Hematopoietic multipotent progenitor cell treated with erythropoietin and hydrocortisone succinate and interleukin-3 and kit ligand, for 4 days (in vitro differentiated cells): ENCODE results near the gene RASGRF1.

Experiments used
- DNase-seq: peaks from one replicate; pipeline ENCODE4 v3.0.0-alpha.2; 2015

RASGRF1 gene

DNA sequence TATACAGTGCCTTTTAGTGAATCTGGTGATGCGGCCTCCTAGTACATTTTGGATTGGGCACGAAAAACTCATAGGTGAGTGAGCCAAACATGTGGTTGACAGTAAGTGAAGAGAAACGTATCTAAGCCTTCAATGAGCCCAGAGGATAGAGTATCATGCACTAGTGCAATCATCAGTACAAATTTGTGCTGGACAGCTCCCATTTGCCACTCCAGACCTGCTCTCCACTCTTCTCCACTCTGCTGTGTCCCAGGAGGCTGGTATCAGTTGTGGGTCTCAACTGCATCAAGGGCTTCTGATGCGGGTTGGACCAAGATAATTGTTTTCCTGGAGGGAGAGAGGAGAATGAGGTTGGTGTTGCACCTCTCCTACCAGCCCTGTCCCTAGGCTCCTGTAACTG is 9.1 kb upstream of the RASGRF1 start:
- no peak for DNase-seq

DNA sequence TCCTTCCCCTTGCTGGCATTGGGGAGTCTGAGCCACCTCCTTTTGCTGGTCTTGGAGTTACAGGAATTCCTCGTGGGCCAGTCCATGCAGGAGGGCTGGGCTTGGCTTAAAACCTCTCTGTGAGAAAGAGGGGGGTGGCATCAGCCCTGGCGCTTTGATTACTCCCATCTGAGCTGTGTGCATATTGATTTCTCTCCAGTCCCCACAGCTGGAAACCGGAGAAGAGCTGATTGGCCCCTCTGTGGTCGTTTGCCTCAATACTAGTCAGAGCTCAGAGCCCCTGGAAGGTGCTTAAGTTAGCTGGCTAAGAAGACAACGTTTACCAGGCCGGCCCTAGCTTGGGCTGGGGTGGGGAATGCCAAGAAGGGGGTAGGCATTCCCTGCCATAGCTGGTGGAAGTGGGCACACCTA is 4.0 kb upstream of the RASGRF1 start:
- no peak for DNase-seq

DNA sequence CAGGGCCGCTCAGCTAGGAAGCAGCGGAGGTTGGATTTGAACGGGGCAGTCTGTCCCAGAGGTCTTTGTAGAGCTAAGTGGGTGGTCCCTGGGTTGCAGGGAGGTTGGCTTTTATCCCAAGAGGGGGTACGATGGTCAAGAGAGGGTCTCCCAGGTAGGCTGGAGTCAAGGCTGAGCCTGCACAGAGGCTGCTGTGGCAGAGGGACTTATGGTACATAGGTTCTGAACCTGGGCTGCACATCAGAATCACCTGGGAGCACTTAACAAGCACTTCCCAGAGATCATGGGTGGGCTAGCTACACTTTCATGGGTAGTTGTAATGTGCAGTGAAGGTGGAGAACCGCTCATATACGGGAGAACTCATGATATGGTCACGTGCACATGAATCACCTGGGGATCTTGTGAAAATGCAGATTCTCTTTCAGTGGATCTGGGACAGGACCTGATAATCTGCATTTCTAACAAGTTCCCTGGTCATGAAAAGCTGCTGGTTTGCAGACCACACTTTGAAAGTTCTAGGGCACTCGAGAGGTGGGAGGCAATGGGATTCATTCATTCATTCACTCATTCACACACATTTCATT is 2.9 kb upstream of the RASGRF1 start:
- no peak for DNase-seq

DNA sequence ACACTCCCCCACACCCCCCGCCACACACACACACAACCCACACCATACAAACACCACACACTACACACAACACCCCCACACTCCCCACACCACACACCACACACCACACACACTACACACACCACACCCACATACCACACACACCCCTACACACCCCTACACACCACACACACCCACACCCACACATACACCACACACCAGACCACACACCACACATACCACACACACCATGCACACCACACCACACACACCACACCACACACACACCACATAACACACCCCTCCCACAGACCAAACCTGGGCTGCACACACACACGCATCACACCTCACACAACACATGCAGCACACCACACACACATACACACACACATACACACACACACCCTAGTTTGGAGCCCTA is 1.8 kb upstream of the RASGRF1 start:
- DNase-seq, result no peak

DNA sequence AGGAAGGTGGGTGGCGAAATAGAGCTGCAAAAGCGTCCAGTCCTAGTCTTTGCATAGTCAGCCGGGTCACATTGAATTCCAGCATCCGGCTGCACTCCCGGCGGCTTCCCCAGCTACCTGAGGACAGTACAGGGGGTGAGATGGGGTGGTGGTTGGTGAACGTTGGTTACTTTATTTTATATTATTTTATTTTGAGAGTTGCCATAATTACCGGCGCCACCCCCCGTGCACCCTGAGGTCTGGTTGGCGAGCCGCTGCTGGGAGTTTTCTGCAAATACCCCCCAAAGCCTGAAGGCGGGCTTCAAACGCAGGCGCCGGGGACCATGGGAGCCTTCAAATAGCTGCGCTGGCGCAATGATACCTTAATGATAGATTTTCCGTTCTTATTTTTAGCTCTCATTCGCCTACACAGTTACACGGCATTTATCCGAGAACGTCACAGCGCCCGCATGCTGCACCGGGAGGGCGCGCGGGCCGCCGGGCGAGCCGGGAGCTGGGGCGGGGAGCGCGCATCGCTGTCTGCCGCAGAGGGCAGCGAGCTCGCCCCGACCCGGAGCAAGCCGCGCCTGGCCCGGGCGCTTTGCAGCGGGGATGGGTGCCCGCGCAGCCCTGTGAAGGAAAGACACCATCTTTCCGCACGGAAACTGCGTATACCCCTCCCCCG is 756 bp upstream of the RASGRF1 start:
- peak; percentile 43 for DNase-seq

DNA sequence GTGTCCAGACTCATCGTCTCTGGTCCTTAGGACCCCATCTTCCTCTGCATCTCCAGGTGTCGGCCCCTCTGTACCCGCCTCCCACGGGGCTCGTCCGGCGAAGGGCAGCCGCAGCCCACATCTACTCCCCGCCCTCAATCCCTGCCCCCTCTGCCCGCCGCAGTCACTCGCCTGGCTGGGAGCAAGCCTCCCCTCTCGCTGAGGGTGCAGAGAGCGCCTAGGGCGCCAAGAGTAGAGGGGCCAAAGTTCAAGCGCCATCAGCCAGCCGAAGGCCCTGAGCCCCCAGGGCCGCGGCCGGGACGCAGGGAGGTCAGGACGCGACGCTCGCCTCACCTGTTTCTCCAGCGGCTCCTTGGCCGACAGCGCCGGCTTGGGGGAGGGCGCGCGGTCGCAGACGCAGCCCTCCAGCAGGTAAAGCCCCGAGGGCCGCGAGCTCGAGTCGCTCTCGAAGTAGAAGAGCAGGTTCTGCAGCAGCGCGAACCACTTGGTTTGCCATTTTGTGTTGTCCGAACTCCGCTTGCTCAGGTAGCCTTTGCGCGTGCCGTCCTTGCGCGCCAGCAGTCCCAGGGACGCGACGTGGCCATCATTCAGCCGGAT is 592 bp downstream of the RASGRF1 start:
- no peak for DNase-seq

DNA sequence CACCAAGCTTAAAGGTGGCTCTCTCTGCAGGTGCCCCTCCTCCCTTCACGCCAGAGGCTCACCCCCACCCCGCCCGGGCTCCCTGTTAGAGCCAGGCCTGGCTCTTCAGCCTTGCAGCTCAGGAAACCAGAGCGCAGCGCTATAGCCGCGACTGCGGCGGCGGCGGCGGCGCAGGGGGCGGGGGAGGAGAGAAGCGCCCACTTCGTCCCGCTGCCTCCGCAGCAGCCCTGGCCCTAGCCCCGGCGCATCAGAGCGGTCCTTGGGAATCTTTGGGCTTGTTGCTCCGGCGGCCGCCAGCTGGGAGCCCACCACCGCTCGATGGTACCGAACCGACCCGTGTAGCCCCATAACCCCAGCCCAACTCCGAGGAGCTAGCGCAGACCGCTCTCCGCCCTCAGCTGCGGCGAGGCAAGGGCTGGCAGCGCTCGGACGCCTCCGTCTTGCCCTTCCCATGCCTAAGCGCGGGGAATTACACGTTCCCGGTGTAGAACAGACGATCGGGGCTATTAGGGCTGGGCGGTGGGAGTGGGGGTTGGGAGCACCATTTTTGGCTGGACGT is 1.2 kb downstream of the RASGRF1 start:
- no peak for DNase-seq

DNA sequence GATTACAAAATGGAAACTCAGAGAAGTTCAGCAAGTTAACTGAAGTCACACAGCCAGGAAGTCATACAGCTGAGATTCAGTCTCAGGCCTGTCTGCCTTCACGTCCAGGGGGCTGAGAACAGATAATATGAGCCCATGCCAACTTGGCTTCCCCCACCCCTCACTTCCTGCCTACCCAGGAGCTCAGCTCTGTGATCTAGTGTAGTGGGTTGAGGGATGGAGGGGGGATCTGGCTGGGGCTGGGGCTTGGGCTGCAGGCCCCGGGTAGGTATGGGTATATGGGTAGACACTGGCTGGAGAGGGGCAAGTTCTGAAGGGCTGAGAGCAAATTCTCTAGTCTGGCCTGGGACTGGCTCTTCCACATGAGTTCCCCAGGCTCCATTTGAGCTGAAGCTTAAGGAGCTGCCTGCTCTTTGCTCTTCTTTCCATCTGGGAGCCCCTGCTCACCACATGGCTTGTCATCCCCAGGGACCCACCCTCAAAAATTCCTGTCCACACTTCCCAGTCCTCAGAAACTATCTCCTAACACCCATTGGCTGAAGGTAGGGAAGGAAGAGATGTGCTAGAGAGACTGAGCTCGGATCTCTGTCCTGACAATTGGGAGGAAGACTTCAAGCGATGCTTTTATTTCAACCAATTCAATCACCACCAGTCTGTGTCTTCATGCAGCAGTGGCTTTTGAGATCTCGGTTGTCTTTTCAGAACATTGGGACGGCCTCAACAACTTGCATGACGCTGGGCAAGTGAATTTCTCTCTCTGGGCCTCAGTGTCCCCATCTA is 2.0 kb downstream of the RASGRF1 start:
- DNase-seq, result no peak

DNA sequence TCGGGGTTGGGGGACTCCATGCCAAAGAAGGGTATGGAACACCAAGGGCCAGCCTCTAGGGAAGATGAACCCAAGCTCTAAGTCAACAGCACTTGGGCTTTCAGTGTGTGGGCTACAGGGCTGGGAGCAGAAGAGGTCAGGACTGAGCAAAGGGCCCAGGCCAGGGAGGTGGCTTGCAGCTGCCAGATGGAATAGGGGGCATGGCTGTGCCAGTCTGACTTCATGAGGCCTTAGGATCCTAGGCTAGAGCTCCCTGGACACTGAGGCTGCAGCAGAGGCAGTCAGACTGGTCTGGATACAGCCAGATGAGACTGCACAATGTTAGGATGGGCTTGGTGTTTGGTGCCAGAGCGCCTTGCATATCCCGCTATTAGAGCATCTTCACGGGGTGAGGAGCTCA is 3.8 kb downstream of the RASGRF1 start:
- DNase-seq, result no peak

DNA sequence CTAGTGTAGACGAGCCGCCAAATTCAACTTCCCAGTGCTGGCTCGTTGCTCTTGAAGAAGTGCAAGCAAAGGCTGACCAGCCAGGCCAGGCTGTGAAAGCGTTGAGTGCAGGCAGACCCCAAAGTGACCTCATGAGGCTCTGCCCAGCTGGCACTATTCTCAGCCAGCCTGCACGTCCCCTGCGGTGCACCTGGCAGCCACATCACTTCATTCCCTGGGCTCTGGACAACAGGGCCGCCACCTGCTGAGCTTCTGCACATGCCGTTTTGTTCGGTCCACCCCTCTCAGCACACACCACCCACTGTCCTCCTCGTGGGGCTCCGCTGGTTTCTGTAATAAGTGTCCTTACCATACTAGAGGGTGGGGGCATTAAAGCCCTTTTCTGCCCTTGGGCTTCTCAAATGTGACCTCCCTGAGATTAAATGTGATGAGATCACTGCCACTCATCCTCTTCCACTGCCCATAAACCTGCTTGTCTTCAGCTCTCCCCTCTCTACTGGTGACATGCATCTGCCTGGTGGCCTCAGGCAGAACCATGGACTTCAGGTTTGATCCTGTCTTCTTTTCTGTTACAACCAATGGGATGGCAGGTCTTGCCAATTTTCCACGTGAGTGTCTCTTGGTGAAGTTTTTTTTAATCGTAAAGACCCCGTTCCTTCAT is 6.1 kb downstream of the RASGRF1 start:
- no peak for DNase-seq

DNA sequence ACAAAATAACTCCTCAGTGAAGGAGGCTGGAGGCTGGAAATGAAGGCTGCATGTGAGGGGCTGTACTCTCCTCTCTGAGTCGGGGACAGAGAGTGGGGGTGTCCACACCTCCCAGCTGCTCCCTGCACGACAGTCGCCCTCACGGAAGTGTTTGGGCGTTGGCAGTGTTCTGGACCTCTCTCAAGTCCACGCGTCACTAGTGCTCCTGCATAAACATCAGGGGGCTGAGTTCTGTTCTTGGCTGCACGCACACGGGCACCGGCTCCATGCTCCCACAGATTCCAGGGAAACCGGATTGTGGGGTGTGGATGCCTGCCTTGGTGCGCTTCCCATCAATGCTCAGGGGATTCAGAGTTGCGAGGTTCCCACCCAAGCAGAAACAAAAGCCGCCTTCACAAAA is 7.4 kb downstream of the RASGRF1 start:
- no peak for DNase-seq

DNA sequence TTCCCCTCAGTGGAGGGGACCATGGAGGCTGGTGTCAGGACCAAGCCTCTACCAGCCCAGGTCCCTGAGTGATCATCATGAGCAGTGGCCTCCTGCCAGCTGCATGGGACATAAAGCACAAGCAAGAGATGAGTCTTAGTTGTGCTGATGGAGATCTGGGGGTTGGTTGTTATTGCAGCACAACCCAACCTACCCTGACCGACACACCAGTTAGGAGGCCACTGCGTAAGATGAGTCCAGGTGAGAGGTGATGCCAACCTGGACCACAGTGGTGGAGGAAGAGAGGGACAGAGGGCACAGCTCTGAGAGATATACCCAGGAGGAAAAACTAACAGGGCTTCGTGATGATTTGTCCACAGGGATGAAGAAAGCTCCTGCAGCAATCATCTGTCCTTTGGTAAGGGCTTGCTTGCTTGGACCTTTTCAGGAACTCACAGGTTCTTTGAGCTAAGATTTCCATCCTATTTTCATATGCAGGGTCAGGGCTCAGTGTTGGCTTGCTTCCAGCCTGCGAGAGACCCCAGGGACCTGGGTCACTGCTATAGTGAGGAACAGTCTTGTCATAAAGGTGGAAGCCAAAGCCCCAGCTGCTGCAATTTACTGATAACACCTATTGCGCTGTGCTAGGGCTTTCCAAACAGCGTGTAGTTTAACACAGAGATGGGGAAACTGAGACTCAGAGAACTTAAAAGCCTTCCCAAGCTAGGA is 8.1 kb downstream of the RASGRF1 start:
- no peak for DNase-seq

DNA sequence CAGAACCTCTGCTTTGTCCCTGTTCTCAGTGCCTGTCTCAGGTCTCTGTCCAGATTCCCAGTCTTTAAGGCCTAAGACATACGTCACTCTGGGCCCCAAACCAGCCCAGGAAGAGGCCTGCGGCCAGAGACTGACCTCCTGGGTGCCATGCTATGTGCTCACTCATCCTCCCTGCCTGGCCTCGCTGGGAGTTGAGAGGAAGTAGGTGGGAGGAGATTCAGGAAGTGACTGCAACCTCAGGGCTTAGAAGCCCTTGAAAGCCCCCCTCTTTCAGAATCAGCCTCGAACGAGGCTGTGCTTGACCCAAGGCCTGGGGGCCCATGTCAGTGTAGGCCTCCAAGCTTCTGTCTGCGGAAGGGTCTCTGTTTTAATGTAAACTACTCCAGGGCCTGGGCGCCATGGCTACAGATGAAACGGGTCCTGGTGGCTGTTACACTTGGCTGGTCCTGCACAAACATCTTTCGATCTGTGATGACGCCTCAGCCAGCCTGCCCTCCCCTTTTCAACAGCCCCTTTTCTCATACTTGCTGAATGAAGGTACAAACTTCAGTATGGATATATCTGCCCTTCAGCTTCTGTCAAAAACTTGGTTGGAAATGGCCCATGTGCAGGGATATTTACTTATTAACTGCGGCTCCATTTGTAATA is 11.7 kb downstream of the RASGRF1 start:
- no peak for DNase-seq

DNA sequence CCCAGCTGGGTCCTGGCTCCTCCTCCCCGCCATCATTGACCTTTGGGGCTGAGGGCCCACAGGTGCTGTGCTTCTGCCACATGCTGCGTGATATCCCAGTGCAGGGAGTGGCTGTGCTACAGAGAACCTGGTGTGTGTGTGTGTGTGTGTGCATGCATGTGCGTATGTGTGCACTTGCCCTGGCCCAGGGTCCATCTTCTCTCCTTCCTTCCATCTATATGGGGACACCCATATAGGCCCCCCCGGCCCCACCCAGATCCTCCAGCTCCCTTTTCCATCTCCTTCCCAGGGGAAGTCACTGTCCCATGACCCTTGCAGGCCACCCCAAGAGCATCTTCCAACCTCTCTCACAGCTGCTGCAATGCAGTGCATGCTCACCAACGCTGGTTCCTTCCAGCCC is 12.6 kb downstream of the RASGRF1 start:
- DNase-seq, result no peak

DNA sequence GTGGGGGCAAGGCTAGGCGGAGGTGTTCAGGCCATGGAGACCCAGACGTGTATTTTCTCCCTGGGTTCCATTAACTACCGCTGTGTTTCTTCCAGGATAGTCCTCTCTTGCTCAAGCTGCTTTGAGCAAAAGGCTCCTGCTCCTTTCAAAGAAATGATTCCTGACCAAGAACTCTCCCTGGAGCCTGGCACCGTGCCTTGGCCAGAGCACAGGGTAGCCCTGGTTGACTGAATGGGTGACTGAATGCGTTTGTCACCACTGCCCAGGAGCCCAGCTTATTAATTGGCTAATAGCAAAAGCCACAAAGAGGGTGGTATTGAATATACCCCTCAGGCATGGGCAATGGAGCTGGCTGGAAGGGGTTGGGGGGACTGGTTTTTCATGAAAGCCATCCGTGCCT is 13.9 kb downstream of the RASGRF1 start:
- DNase-seq, result no peak

DNA sequence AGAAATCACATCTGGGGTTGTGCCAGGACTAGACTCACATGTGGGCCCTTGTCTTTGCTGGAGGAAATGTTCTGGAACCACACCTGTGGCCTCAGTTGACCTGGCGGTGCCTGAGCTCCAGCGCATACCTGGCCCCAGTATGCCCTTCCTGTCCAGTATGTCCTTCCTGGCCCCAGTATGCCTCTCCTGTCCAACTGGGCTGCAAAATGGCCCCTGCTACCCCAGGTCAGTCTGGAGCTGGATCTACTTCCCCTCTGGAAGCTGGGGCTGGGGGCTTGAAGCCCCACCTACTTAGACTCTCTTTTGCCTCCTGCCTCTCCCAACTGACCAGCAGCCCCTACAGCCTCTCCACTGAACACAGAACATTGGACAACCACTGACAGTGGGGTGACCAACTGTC is 15.3 kb downstream of the RASGRF1 start:
- DNase-seq, result no peak

DNA sequence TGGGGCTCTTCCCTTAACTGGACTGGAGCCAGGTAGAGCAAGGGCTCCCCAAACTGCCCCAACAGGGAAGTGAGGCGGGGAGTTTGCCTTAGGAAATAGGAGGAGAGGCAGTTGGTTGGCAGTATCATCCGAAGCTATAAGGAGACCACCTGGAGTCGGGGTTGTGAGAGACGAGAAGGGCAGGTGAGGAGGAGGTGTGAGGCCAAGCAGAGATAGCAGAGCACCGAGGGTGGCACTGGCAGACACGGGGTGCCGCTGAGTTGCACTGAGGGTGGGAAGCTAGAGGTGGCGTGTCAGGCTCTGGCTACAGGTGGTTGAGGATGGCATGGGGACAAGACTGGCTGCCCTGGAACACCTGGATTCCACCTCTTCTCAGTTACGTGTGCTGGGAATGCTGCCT is 17.2 kb downstream of the RASGRF1 start:
- no peak for DNase-seq

DNA sequence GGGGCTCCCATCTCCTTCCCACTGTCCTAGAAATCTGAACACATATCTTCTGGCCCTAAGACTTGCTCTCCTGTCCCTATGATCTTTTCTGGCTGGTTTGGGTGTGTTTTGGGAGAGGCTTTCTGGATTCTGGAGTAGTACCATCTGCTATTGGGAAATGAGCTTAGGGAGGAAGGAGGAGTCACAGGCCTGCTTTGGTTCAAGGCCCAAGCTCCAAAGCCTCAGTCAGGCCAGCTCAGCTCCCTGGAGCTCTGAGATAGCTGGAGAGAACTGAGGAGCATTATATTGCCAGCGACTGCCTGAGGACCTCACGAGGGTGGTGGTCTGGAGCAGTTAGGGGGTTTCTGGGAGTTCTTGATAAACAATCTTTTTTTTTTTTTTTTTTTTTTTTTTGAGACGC is 18.7 kb downstream of the RASGRF1 start:
- DNase-seq, result no peak

DNA sequence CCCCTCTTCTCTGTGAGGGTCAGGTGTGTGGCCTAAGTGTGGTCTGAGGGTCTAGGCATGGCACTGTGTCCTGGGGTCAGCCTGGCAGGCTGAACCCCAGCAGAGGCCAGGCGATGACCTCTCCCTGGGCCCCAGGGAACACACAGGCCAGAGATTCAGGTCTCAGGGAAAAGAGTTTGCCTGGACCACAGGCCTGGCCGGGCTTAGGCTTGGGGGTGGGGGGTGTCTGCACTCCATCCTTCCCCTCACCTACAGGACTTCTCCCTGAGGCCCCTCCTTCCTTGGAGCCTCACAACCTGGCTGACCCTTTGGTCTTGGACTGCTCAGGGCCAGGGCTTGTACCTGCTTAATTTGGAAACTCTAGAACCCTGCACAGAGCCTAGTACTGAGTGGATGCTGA is 21.8 kb downstream of the RASGRF1 start:
- no peak for DNase-seq

DNA sequence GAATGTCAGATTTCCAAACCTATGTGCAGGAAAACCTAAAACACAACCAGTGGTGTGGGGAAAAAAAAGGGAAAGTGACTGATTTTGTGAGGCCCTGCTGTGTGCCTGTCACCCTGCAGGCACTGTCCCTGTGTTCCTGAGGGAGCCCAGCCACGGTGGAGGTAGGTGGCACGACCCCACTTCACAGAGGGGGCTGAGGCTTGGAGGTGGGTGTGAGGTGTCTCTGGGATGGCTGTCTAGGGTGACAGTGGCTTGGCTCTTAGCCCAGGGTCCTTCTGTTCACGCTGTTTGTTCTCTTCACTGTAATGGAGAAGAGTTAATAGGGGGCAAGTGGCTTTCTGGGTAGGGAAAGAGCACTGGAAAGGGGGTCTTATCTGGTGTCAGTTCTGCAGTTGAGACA is 22.6 kb downstream of the RASGRF1 start:
- no peak for DNase-seq

DNA sequence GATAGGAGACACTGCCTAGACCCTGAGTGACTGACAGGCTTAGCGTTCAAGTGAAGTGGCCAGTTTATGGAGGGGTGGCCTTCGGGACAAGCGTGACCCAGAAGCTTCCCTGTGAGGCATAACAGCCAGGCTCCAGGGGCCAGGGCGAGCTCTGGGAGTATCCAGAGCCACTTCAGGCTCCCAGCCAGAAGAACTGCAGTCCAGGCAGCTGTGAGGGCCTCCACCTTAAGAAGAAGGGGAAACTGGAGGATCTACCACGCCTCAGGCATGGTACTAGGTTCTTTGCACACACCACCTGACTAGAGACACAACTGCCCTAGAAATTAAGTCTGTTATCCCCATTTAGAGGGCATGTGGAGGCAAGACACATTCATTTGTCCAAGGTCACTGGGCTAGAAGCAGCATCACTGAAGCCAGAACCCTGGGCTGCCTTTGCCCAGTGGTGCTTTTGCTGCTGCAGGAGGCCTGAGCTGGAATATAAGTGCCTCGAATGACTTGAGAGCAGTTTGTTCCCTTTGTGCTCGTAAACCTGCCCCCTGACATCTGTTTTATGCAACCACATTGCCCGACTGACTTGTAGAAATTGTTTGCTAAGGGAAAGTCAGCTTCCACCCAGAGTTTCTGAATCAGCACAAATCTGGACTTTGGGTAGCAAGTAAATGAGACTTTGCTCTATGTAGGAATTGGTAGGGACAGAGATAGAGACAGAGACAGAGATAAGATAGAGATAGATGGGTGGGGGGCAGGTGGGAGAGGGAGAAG is 23.3 kb downstream of the RASGRF1 start:
- DNase-seq, result no peak
